Endothelial cell of umbilical vein (primary cell): ENCODE results near the gene DAB2IP.

Source experiments
- CTCF ChIP-seq, 2 donors: IDR thresholded peaks; 1 replicate in 1 of 2; 2 replicates in 1 of 2; pipeline ENCODE4 v1.5.1; 2011; ENCODE audit warnings: low read length in 2 of 2, mild to moderate bottlenecking in 2 of 2, moderate library complexity in 2 of 2, control low read depth in 1 of 2, inconsistent platforms in 1 of 2, low read depth in 1 of 2; ENCODE audit not compliant: insufficient read depth in 1 of 2; ENCODE audit errors: extremely low read depth in 1 of 2
- EZH2 ChIP-seq: IDR thresholded peaks from 2 replicates; pipeline ENCODE4 v1.6.1; 2012; ENCODE audit warnings: borderline replicate concordance, low read depth, mild to moderate bottlenecking, moderate library complexity, low read length, inconsistent platforms; ENCODE audit not compliant: severe bottlenecking
- FOS ChIP-seq: IDR thresholded peaks from 2 replicates; pipeline ENCODE4 v1.6.1; 2011; ENCODE audit warnings: mild to moderate bottlenecking, low read length, moderate library complexity, borderline replicate concordance; ENCODE audit not compliant: insufficient read depth
- GATA2 ChIP-seq: IDR thresholded peaks from 2 replicates; pipeline ENCODE4 v1.7.0; 2011; ENCODE audit warnings: low read depth, mild to moderate bottlenecking, moderate library complexity, mixed read lengths, low read length; ENCODE audit not compliant: insufficient read length, insufficient read depth
- JUN ChIP-seq: IDR thresholded peaks from 2 replicates; pipeline ENCODE4 v1.6.1; 2011; ENCODE audit warnings: borderline replicate concordance, low read depth; ENCODE audit not compliant: insufficient read length, insufficient read depth
- MAX ChIP-seq: IDR thresholded peaks from 2 replicates; pipeline ENCODE4 v1.6.1; 2011; ENCODE audit not compliant: insufficient read depth, insufficient read length
- MYC ChIP-seq: IDR thresholded peaks from one replicate; pipeline ENCODE4 v1.6.1; 2011; ENCODE audit warnings: mild to moderate bottlenecking, low read depth, low read length
- POLR2A ChIP-seq: IDR thresholded peaks from 2 replicates; pipeline ENCODE4 v1.6.1; 2012; ENCODE audit warnings: low read depth, mild to moderate bottlenecking, control low read depth, low read length
- POLR2AphosphoS5 ChIP-seq: IDR thresholded peaks from 2 replicates; pipeline ENCODE4 v1.6.1; 2012; ENCODE audit warnings: low read depth, mild to moderate bottlenecking, control low read depth, low read length, moderate library complexity; ENCODE audit not compliant: insufficient read depth

GRCh38 chr9:121825031-121825691, 173.7 kb downstream of the DAB2IP start:
- TF ChIP-seq CTCF (IDR thresholded peaks at IDR 0.05; ENCODE audit: extremely low read depth in 1 of 2, insufficient read depth in 1 of 2, low read depth in 1 of 2, low read length in 2 of 2) (no peak), POLR2A (no peak), EZH2 (no peak), POLR2AphosphoS5 (no peak), JUN (no peak), MAX (no peak), MYC (no peak), GATA2 (no peak), FOS (no peak)
